GM08714 (cell line): Measurements from ENCODE around the gene GSK3B.

Source experiments
- H3K4me3 ChIP-seq: fragments of 200-500 bp; sonication (Bioruptor generic); 2 replicates; pipeline ENCODE4 v1.5.1; 2014; ENCODE audit warnings: mild to moderate bottlenecking, low read length, inconsistent platforms
- ZNF274 ChIP-seq: IDR thresholded peaks from 2 replicates; pipeline ENCODE4 v1.6.1; 2012; ENCODE audit warnings: mild to moderate bottlenecking, low read depth, low read length

Gene GSK3B

DNA sequence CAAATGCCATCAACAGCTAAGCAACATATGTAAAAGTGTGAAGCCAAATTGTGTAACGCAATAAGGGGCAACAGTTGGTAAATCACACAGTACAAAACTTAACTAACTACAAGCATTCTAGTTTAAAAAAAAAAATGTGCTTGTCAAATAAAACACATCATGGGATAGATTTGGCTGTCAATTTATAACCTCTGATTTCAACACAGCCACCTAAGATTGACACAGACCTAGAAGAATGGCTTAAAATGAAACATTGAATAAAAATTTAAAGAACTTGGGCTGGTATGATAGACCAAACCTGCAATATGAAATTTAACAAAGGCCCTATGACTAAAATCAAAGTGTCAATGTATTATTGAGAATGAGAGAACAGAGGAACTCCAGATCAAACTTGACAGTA lies 164.0 kb downstream of the GSK3B start:
- no peak for TF ChIP-seq ZNF274
- no peak overlapping the region for H3K4me3 ChIP-seq

DNA sequence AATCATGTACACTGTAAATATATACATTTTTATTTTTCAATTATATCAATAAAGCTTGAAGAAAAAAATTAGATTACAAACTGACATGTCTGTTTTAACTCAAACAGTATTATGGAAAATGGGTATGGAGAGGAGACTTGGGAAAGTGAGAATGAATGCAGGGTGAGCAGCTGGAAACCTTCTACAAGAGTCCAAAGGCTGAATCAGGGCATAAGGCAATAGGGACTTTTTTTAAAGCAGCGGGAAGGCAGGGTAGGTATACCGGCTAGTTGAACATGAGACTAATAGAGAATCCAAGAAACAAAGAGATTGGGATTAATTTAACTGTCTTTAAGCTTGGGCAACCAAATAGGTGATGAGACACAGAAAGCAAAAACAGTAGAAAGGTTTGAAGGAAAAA lies 167.1 kb downstream of the GSK3B start:
- H3K4me3 ChIP-seq: no peak overlapping the region
- no peak for TF ChIP-seq ZNF274

DNA sequence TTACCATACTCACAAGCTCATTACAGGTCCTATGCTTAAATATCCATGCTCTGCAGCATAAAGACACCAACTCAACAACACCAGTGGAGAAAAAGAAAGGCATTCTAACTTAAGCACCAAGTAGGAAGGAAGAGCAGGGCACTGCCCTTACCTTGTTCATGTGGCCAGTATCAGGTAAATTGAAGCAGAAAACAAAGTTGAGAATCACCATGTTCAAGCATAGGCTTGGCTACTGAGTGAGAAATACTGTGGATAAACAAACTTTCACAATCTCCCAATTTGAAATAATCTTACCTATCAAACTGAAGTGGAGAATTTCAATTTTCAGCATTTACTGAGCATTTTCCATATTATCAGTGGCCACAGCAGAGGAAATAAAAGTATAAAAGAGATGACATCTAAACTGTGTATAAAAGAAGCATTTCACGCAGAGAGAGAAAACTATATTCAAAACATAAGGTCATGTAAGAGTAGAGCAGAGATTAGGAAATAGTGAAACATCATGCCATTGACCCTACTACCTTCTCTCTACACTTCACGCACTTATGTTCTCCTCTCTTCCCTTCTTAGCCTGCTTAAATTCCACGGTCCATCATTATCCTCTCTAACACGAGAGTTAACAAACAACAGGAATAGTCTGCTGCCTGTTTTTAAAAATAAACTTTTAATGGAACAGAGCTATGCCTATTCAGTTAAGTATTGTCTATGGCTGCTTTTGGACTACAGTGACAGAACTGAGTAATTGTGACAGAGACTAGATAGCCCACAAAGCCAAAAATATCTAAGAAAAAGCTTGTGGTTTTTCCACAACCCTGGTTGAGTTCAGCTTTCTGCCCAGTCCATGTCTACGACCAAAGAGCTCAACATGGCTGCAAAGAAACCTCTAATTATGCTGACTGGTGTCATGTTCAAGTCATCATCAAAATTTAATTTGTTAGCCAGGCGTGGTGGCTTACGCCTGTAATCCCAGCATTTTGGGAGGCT lies 169.8 kb downstream of the GSK3B start:
- TF ChIP-seq ZNF274: no peak
- H3K4me3 ChIP-seq: no peak overlapping the region

DNA sequence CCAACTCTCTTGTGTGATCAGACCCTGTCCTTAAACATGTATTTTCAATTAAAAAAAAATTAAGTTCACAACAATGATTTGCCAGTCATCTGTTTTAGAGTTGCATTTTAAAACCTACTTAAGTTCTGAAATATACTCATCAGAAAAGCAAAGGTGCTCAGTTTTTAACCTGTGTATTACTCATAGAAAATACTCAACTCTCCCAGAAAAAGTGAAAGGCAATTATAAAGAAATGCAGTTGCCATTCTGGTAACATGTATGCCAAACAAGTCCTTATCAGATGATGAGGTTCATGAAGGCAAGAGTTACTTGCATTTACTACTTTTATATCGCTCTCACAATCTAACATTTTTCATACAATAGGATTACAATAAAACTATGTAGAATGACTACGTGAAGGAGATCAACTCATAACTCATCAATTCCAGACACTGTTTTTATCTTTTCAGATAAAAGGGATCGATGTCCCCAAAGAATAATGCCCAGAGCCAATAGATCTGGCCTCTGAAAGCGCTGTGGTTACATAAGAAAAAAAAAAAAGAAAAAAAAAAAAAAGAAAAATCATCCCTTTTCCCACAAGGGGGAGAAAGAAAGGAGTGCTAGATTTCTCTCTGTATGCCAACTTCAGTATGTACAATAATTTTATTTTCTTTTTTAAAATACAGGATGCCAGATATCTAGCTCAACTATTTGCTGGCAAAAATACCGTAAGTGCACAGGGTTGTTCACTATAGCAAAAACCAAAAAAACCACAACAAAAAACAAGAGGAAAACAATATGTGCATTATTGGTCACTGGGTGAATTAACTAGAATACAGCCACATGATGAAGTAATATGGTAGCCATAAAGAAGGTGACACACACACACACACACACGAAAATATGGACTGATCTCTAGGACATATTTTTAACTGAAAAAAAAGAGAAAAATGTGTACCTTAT lies 175.0 kb downstream of the GSK3B start:
- no peak for TF ChIP-seq ZNF274
- H3K4me3 ChIP-seq: no peak overlapping the region

DNA sequence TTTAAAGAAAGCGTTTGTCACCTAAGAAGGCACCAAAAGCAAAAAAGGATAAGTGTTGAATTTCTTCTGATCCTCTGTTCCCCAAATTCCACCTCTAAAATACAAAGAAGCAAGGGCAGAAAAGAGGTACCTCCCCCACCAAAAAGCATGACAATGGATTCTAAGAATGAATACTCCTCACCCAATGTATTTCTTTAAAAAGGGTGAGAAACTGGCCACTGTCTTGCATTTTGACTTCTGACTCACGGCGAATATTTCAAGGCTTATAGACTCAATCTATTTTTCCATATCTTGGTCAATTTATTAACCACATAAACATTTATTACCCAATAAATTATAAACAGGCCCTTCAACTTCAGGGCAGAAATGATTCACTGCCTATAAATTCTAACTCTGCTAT lies 181.2 kb downstream of the GSK3B start:
- TF ChIP-seq ZNF274: no peak
- no peak overlapping the region for H3K4me3 ChIP-seq

DNA sequence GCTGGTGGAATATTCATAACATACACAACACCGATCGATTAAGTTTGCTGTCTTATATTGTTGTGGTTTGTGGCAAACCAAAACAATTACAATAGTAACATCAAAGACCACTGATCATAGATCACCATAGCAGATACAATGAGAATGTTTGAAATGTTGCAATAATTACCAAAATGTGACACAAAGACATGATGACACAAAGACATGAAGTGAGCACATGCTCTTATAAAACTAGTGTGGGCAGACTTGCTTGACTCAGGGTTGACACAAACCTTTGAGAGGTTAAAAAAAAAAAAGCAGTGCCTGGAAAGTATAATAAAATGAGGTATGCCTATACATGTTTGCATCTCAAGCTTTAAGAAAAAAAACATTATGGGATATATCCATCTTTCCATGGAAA lies 182.0 kb downstream of the GSK3B start:
- H3K4me3 ChIP-seq: no peak overlapping the region
- TF ChIP-seq ZNF274: no peak

DNA sequence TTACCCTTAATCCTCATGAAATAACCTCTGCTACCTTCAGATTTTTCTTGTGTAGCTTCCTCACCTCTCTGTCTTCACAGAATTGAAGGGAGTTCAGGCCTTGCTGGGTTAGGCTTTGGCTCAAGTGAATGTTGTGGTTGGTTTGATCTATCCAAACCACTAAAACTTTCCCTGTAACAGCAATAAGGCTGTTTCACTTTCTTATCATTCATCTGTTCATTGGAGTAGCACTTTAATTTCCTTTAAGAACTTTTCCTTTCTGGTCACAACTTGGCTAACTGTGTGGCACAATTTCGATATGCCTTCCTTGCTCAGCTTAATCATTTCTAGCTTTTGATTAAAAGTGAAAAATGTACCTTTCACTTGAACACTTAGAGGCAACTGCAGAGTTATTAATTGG lies 182.5 kb downstream of the GSK3B start:
- no peak for TF ChIP-seq ZNF274
- no peak overlapping the region for H3K4me3 ChIP-seq

DNA sequence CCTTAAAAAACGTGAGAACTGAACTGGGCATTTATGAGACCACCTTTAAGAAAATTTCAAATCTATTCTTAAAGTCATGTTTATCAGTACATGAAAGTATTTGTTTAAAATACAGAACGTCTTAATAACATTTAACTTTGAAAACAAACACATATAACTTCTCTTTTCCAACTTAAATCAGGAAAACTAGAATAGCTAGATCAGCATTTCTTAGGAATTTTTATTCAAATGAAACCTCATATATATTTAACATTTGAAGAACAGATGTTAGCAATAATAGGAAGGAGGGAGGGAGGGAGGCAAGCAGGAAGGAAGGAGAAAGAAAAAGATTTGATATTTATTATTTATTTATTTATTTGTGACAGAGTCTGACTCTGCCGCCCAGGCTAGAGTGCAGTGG lies 192.2 kb downstream of the GSK3B start:
- TF ChIP-seq ZNF274: no peak
- no peak overlapping the region for H3K4me3 ChIP-seq

DNA sequence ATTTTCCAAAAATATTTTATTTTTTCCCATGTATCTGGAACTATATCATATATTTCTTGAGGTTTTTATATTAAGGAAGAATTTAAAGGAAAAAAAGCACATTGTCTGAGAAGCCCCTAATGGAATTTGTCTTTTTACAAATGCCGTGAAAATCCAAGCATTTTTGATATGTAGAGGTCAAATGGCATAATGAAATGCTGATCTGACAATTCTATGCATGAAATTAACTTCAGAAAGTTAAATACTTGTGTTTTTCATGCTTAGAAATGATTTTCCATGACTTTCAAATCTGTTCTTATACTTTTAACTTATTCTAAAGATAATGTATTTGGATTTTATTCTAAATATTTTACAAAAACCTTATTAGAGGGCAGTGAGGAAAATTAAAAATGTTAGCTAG lies 193.1 kb downstream of the GSK3B start:
- TF ChIP-seq ZNF274: no peak

DNA sequence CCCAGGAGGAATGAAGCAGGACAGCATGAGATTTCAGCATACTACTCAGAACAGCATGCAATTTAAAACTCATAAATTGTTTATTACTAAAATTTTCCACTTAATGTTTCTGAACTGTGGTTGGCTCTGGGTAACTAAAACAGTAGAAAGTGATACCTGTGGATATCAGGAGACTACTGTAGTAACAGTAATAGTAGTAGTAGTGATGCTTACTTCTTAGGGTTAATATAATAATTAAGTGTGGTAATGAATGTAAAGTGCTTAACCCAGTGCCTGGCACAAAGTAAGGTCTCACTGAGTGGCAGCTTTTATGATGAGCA lies 195.1 kb downstream of the GSK3B start:
- no peak overlapping the region for H3K4me3 ChIP-seq
- TF ChIP-seq ZNF274: no peak

More for the DNA sequence above, 193.1 kb downstream of the GSK3B start:
- no peak overlapping the region for H3K4me3 ChIP-seq

DNA sequence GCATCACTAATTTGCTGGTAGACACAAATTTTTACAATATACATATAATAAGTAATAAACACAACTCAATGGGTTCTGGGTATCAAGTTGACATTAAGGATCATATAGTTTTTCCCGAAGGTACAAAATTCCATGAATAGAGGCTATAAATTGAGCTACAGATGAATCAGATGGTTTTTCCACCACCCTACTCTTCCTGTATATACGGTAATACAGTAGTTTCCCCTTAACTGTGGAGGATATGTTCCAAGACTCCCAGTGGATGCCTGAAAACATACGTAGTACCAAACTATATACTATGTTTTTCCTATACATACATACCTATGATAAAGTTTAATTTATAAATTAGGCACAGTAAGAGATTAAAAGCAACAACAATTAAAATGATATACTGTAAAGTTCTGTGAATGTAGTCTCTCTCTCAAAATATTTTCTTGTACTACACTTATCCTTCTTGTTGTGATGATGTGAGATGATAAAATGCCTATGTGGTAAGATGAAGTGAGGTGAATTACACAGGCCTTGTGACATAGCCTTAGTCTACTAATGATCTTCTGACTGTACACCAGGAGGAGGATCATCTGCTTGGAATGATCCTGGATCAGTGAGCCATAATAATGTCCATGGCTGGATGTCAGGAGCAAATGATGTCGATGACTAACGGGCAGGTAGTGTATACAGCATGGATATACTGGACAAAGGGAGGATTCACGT lies 195.6 kb downstream of the GSK3B start:
- TF ChIP-seq ZNF274: no peak
- H3K4me3 ChIP-seq: no peak overlapping the region

DNA sequence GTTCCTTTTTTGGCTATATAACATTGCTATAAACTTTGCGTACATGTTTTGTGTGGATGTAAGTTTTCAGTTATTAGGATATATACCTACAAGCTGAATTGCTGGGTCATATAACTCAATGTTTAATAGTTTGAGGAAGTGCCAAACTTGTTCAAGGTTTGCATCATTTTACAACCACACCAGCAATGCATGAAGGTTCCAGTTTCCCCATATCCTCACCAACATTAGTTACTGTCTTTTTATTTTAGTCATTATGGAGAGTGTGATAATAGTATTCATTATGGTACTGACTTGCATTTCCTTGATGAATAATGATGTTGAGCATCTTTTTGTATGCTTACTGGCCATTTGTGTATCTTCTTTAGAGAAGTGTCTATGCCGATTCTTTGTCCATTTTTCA lies 200.1 kb downstream of the GSK3B start:
- no peak for TF ChIP-seq ZNF274
- no peak overlapping the region for H3K4me3 ChIP-seq

DNA sequence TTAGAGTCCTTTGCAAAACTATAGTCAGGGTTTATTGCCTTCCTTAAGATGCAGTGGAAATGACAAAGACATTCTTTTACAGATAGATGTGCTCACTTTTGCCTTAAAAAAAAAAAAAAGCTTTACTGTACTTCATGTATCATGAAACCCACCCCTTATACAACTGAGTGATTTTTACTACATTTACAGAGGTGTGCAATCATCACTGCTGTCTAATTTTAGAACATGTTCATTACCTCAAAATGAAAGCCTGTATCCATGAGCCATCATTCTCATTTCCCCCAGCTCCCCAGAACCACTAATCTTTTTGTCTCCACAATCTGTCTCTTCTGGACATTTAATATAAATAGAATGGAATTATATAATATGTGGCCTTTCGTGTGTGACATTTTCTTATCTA lies 200.5 kb downstream of the GSK3B start:
- no peak for TF ChIP-seq ZNF274
- H3K4me3 ChIP-seq: no peak overlapping the region
